ENCODE measurements around the gene SMPD4.
"Not testable (repeated sequence)": the region's sequence is repeated elsewhere in the genome, so short reads cannot be mapped to it uniquely, and the experiment has no call there.

Gene SMPD4

DNA sequence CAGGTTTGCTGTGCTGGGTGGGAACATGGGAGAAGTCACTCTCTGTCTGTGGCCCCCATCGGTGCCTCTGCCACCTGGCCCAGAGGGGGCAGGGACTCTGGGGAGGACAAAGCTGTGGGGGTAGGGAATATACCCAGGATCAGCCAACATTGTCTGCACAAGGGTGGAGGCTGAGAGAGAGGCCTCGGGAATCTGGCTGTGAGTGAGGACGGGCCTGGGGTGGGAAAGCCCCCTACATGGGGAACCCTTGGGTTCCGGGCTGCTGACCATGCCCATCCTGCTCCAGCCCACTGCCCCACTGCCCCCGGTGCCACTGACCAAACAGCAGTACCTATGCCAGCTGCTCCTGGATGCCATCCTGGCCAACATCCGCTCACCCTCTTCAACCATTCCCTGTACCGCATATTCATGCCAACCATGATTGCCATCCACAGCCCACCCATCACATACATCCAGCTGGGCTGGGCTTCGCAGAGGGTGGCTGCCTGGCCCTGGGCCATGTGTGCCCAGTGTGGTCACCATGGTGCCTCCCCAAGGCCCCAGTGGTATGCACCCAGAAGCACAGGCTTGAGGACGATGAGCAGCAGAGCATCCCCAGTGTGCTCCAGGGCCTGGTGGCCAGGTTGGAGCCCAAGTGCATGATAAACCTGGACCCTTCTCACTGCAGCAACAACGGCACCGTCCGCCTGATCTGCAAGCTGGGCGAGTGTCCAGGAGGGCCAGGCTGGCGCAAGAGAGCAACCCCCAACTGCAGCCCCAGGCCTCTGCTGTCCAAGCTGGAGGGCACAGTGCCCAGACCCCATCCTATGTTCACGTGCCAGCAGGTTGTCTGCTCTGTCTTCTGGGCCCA, 45.5 kb downstream of the SMPD4 start:
- Histone ChIP-seq H3K9me3 (ENCODE audit: control insufficient read depth in 5 of 5, low read length in 5 of 5) (no peaks in the 10 kb centered on the region), H3K4me1 (ENCODE audit: control insufficient read depth in 5 of 5, insufficient read depth in 5 of 5, low read length in 5 of 5) (no peaks in the 10 kb centered on the region), H3K27me3 (ENCODE audit: control insufficient read depth in 5 of 5, insufficient read depth in 4 of 5, low read length in 5 of 5) (no peaks in the 10 kb centered on the region), H3K36me3 (ENCODE audit: control insufficient read depth in 5 of 5, insufficient read depth in 5 of 5, low read length in 5 of 5) (no peaks in the 10 kb centered on the region), H3K4me3 (ENCODE audit: low read depth in 1 of 5, low read length in 5 of 5) (no peak overlapping the region), H3K9ac (ENCODE audit: low read length in 5 of 5) (no peak overlapping the region), H3K27ac (ENCODE audit: low read depth, low read length) (no peak overlapping the region)

- H3K4me3 ChIP-seq (ENCODE audit: low read depth in 1 of 5, low read length in 5 of 5); H3K4me1 ChIP-seq (ENCODE audit: control insufficient read depth in 5 of 5, insufficient read depth in 5 of 5, low read length in 5 of 5); H3K27ac ChIP-seq (ENCODE audit: low read depth, low read length); H3K27me3 ChIP-seq (ENCODE audit: control insufficient read depth in 5 of 5, insufficient read depth in 4 of 5, low read length in 5 of 5); H3K36me3 ChIP-seq (ENCODE audit: control insufficient read depth in 5 of 5, insufficient read depth in 5 of 5, low read length in 5 of 5); H3K9me3 ChIP-seq (ENCODE audit: control insufficient read depth in 5 of 5, low read length in 5 of 5); H3K9ac ChIP-seq (ENCODE audit: low read length in 5 of 5): not testable (repeated sequence)
Observed at GRCh38 chr2:130129120-130129829, 52.1 kb downstream of the SMPD4 start, which contains the start of gene POTEF. POTEF (minus strand) TSS chr2:130129222; CDS start chr2:130120515, 8,707 bp downstream.

DNA sequence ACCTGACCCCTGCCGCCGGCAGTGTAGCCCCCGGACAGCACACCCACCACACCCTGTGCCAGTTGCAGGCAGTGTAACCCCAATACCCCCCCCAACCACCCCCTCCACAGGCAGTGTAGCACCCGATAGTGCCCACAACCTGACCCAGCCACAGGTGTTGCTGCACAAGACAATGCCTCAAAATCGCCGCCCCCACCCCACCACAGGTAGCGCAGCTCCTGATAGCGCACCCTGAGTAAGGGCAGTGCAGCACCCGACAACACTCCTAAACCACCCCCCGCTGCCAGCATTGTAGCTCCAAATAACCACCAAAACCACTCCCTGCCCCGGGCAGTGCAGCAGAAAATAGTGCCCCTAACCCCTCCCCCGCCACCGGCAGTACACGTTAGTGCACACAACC, 52.9 kb downstream of the SMPD4 start:
- H3K27ac ChIP-seq (ENCODE audit: low read depth, low read length); H3K9ac ChIP-seq (ENCODE audit: low read length in 5 of 5); H3K27me3 ChIP-seq (ENCODE audit: control insufficient read depth in 5 of 5, insufficient read depth in 4 of 5, low read length in 5 of 5); H3K36me3 ChIP-seq (ENCODE audit: control insufficient read depth in 5 of 5, insufficient read depth in 5 of 5, low read length in 5 of 5); H3K4me3 ChIP-seq (ENCODE audit: low read depth in 1 of 5, low read length in 5 of 5); H3K9me3 ChIP-seq (ENCODE audit: control insufficient read depth in 5 of 5, low read length in 5 of 5); H3K4me1 ChIP-seq (ENCODE audit: control insufficient read depth in 5 of 5, insufficient read depth in 5 of 5, low read length in 5 of 5): not testable (repeated sequence)

DNA sequence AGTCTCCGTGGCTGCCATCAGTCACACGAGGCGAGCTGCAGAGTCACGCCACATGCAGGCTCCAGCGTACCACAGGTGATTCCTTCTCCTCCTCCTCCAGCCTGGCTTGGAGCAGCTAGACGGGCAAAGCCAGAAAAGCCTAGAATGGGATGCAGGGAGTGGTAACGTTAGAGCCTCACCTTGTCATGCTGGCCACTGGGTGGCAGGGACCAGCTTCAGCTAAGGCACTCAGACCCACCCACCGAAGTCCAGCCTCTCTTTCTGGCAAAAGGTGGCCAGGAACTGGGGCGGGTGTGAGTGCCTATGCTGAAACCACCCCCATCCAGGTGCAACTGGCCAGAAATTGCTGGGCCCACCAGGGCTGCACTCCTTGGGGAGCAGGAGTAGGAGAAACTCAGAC, 53.7 kb downstream of the SMPD4 start:
- H3K4me3 ChIP-seq (ENCODE audit: low read depth in 1 of 5, low read length in 5 of 5); H3K27ac ChIP-seq (ENCODE audit: low read depth, low read length); H3K27me3 ChIP-seq (ENCODE audit: control insufficient read depth in 5 of 5, insufficient read depth in 4 of 5, low read length in 5 of 5); H3K9ac ChIP-seq (ENCODE audit: low read length in 5 of 5); H3K9me3 ChIP-seq (ENCODE audit: control insufficient read depth in 5 of 5, low read length in 5 of 5); H3K4me1 ChIP-seq (ENCODE audit: control insufficient read depth in 5 of 5, insufficient read depth in 5 of 5, low read length in 5 of 5); H3K36me3 ChIP-seq (ENCODE audit: control insufficient read depth in 5 of 5, insufficient read depth in 5 of 5, low read length in 5 of 5): not testable (repeated sequence)

GRCh38 chr2:130120924-130121323, 60.5 kb downstream of the SMPD4 start:
- H3K9ac ChIP-seq (ENCODE audit: low read length in 5 of 5); H3K4me3 ChIP-seq (ENCODE audit: low read depth in 1 of 5, low read length in 5 of 5); H3K27me3 ChIP-seq (ENCODE audit: control insufficient read depth in 5 of 5, insufficient read depth in 4 of 5, low read length in 5 of 5); H3K4me1 ChIP-seq (ENCODE audit: control insufficient read depth in 5 of 5, insufficient read depth in 5 of 5, low read length in 5 of 5); H3K36me3 ChIP-seq (ENCODE audit: control insufficient read depth in 5 of 5, insufficient read depth in 5 of 5, low read length in 5 of 5); H3K9me3 ChIP-seq (ENCODE audit: control insufficient read depth in 5 of 5, low read length in 5 of 5); H3K27ac ChIP-seq (ENCODE audit: low read depth, low read length): not testable (repeated sequence)

DNA sequence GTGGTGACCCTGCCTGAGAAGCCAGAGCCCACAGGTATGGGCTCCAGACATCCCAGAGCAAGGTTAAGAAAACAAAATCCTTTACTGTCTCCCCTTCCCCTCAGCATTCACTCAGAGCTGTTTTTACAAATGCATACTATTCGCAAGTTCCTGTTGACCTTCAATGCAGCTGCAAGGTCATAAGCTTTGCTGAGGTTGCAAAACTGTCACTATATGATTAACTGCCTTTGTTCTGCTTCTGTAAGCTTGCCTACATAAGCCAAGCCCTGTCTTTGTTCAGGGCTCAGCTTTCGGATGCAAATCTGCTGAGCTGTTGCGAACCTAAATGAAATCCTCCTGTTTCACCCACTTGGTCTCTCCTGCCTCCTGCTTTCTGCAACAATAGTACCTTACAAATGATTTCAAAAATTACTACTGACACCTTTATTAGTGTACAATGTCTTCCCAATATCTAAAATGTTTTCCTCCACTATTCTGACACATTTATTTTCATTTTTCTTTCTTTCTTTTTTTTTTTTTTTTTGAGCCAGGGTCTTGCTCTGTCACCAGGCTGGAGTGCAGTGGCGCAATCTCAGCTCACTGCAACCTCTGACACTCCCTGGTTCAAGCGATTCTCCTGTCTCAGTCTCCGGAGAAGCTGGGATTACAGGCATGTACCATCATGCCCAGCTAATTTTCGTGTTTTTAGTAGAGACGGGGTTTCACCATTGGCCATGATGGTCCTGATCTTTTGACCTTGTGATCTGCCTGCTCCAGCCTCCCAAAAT, 78.6 kb downstream of the SMPD4 start:
- H3K4me3 ChIP-seq (ENCODE audit: low read depth in 1 of 5, low read length in 5 of 5); H3K9me3 ChIP-seq (ENCODE audit: control insufficient read depth in 5 of 5, low read length in 5 of 5); H3K4me1 ChIP-seq (ENCODE audit: control insufficient read depth in 5 of 5, insufficient read depth in 5 of 5, low read length in 5 of 5); H3K36me3 ChIP-seq (ENCODE audit: control insufficient read depth in 5 of 5, insufficient read depth in 5 of 5, low read length in 5 of 5); H3K9ac ChIP-seq (ENCODE audit: low read length in 5 of 5); H3K27me3 ChIP-seq (ENCODE audit: control insufficient read depth in 5 of 5, insufficient read depth in 4 of 5, low read length in 5 of 5); H3K27ac ChIP-seq (ENCODE audit: low read depth, low read length): not testable (repeated sequence)
